GM18951 (cell line): ENCODE data around the gene SLC1A3.

Experiments used
- POLR2A ChIP-seq: IDR thresholded peaks from 4 replicates; pipeline ENCODE4 v1.6.1; 2011; ENCODE audit warnings: mild to moderate bottlenecking; ENCODE audit not compliant: insufficient read length, insufficient read depth; ENCODE audit errors: extremely low read depth
- in situ Hi-C: fragments of 300-500 bp; cut with MboI; formaldehyde crosslinking; loops from one replicate; pipeline ENCODE4 v1.12.0; 2022; ENCODE audit warnings: low sequenced_read_pairs, mixed read lengths, inconsistent platforms; ENCODE audit not compliant: unreplicated experiment

SLC1A3 gene

DNA sequence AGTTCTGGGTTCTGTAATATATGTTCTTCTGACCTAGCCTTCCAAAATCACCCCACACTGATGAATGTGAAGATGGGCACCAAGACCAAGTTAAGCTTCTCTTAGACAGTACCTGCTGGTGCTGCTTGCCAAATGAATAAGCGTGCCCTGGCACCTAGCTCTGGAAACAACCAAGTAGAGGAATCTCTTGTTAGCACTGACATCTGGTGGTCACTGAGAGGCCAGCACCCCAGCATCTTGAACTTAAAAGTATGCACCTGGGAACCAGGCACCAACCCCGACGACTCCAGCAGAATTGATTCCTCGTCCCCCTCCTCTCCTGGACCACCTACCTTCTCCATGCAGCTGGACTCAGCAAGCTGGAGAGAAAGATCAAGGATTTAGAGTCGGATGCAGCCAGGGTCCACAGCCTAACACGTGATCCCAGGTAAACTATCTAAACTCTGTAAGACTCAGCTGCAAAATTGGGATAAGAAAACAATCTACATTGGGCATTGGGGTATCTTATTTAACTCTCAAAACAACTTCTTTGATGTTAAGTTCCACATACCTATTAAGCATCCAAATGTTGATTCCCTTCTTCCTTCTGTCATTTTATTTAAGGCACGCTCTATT, 89.8 kb downstream of the SLC1A3 start:
- in situ Hi-C loops = no loop called here

DNA sequence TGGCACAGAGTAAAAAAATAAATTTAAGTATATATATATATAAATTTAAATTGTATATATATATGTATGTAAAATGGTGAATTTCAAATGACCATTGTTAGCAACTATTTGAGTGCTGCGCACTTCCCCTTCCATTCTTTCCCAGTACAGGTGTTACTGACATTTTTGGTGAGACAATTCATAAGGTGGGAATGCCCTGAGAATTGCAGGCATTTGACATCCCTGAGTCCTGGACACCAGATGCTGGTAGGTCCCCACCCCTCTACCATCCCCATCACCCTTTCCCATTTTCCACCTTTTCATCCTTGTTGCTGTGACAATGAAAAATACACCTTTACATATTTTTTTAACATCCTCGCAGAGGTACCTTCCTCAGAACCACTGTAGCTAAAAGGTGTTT, 91.6 kb downstream of the SLC1A3 start:
- no peak for TF ChIP-seq POLR2A
- in situ Hi-C loops = no loop called here

More for the DNA sequence above, 89.8 kb downstream of the SLC1A3 start:
- TF ChIP-seq POLR2A = no peak

DNA sequence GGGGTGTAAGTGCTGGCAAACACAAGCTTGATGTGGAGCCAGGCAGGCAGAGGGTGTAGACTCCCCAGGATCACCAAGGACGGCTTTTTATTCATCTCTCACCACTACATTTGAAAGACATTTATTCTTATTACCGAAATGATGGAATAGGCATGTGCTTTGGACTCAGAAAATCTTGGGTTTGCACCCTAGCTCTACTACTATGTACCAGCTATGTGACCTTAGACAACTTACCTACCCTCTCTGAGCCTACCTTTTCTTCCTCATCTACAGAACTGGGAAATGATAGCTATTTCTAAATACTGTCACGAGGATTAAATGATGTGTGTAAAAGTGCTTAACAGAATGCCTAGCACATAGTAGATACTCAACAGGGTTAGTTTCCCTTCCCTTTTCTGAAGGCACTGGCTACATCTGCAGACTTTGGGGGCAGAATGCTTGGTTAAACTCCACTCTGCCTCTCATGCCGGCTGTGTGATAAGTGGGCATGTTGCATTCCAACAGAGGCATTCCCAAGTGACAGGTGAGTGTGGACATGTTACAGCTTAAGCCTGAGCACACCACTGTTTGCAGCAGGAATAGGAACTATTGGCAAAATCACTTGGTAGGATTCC, 94.8 kb downstream of the SLC1A3 start:
- TF ChIP-seq POLR2A = no peak
- in situ Hi-C loops = no loop called here

DNA sequence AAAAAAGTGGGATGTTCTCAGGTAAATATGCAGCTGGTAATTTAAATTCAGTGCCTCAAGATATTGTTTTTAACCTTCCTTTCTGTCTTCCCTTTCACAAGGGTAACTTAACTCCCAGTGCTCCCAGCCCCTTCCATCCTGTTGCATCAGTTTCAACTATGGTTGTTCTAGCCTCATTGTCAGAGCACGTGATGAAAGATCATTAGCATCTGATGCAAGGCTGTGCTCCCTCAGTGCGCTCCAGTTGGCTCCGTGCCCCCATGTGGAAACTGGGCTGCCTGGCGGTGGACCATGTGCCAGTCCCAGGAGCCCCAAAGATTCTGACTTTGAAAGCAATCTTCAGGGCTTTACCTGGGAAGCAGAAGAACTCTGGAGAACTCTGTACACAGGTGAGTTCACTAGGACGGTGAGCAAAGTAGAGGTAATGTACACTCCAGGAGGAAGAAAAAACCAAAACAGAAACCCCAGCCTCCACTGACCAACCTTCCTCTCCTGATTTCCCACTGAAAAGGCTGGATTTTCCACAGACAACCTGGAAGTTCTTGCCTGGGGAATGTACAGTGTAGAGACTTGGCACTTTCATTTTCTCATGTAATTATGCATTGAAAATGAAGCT, 96.9 kb downstream of the SLC1A3 start:
- no peak for TF ChIP-seq POLR2A
- in situ Hi-C loops = no loop called here

DNA sequence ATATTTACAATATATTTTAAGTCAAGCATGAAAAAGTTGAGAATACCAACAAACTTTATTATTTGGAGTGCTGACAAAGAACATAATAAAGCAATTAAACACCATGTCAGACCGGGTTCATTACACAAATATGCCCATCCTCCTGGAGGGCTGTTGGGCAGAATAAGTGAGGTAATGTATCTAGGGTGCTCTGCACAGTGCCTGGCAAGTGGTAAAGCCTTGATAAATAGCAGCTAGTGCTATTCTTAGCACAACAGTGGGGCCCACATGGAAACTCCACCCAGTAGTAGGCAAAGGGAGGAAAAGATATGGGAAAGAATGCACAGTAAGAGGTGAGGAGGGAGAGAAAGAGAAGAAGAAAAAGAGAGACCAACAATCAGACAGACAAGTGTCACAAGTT, 97.7 kb downstream of the SLC1A3 start:
- in situ Hi-C loops = no loop called here
- TF ChIP-seq POLR2A = no peak

DNA sequence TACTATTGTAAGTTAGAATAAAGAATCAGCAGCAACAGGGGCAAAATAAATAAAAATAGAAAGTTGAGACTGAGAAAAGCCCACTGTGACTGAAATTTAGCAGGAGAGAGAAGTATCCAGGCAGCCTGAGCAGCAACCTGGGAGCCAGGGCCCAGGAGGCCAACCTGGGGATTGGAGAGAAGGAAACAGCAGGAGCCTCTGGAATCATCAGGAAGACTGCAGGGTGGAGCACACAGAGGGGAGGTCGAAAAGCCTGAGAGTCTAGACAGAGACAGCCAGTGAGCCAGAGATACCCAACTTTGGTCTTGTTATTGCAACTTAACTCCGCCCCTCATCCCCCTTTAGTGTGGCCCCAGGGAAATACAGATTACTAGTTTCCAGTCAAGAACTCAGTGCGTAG, 98.6 kb downstream of the SLC1A3 start:
- in situ Hi-C loops = no loop called here
- TF ChIP-seq POLR2A = no peak

DNA sequence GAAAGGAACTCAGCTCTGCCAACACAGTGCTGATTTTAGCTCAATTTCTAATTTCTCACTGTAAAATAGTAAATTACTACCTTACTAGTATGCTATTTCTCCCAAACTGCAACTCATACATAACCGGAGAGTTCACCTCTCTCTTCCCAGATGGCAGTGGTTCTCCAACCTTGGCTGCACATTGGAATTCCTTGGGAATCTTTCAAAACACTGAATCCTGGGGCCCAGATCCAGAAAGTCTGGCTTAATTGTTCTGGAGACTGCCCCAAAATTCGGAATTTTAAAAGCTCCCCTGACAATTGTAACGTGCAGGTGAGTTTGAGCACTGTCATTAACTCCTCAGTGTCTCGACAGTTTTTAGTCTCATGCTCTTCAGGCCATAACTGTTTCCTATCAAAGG, 100.3 kb downstream of the SLC1A3 start:
- in situ Hi-C loops = no loop called here
- no peak for TF ChIP-seq POLR2A

DNA sequence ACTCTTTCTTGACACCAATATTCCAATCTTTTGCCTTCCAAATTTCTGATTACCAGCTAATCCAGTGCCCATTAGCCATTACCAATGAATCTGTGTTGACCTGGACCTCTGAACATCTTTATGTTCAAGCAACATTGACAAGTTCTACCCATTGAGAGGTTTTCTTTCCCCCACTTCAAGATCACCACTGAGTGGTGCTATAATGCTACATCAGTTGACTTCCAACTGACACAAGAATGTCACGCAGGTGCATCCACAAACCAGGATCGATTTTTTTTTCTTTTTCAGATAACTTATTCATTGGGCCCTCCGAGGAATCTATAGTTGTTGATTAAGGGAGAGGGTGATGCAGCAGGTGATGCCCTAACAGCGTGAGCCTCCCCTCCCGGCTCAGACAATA, 102.6 kb downstream of the SLC1A3 start:
- no peak for TF ChIP-seq POLR2A
- in situ Hi-C loops = no loop called here

DNA sequence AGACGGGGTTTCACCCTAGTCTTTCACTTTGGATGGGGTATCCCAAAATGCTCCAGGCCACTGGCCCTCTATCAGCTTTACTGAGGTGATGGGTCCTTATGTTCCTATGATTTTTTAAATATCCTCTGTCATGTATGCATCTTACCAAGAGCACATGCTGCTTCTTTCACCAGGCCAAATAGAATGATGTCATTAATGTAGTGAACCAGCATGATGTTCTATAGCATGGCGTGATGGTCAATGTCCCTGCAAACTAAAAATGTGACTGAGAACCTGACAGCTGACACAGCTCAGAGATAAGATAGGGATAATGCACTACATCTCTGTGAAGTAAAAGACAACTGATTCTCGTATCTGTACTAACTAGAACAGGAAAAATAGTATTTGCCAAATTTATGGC, 103.6 kb downstream of the SLC1A3 start:
- in situ Hi-C loops = no loop called here
- TF ChIP-seq POLR2A = no peak

DNA sequence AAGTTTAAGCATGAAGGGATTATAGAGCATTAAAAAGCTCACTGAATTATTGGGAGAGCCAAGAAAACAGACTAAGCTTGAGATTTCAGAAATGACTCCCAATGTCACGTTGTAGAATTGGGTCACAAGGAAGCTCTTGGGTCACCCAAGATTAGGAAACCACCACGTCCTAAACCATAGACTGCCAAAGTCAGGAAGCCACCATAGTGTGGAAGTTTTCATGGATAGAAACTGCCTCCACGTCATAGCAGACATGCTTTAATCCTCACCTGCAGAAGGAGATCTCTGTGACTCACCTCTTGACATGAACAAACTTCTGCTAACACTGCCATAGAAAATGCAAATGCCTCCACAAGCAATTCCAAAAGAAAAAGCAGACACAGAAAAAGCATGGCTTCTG, 106.3 kb downstream of the SLC1A3 start:
- no peak for TF ChIP-seq POLR2A

DNA sequence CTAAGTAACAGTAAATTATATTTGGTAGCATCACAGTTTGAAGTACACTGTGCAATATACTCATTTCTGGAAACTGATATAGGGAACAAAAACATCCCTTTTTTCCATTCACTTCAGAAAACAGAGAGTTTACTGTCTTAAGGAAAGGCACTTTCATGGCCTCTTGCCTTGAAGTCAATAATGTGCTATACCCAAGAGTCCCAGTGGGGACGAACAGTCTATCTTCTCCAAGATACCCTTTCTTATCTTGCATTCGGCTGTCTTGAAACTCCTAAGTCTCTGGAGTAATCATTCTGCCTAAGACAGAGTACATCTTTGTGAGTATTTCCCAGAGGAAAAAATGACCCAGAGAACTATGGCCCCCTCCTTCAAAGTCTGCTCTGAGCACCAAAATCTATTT, 107.1 kb downstream of the SLC1A3 start:
- TF ChIP-seq POLR2A = no peak
- in situ Hi-C loops = no loop called here

More for the DNA sequence above, 106.3 kb downstream of the SLC1A3 start:
- in situ Hi-C loops = no loop called here

DNA sequence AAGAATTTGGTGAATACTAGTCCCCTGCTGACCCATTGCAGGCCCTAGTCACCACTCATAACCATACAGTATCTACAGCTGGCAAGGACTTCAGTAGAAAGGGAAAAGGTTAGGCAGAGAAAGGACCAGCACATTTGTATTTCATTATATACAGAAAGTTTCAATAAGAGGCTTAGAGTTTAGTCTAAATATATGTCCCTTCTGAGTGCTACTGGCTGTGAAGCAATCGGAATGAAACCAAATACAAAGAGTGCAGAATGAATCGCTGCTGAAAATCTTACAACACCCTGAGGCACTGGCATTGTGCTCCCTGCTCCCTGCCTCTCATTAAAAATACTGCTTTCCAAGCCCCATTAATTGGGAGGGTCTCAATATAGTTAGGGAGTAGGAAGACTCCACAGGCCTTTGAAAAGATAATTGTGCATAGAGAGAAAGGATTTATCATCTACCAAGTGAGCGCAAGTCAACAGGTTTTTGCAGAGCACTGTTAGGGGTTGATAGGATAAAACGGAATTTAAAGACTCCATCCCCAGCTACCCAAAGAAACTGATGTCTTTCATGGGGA, 110.8 kb downstream of the SLC1A3 start:
- no peak for TF ChIP-seq POLR2A
- in situ Hi-C loops = no loop called here

DNA sequence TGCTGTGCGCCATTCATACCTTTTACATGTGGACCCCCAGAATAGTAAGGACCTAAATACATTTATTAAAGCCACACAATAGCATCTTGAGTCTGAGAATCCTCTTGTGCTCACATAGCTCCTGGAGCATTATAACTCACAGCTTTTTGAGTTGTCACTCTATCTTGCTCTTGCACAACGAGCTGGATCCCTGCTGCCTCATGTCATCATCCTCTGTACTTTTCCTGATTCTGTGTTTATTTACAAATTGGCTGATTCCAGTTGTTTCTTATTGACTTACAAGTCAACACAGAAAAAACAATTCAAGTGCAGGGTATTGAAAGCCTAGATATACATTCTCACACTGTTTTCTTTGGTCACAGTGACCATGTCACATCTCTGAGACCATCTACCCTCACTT, 112.9 kb downstream of the SLC1A3 start:
- in situ Hi-C loops = no loop called here
- TF ChIP-seq POLR2A = no peak

DNA sequence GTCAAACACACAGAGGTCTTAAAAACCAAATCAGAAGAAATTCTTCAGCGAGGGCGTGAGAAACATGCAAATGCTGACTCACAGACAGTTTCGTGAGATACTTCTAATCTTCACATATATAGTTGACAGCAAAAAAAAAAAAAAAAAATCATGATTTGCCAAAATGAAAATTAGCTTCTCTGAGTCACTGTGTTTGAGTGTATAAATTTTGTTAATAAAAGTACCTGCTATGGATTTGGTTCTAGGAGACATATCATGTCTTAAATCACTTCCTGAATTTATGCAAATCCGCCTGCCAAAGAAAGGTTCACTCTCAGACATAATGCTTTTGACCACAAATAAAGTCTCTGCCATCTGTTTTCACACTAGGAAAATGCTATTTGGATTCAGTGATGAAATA, 114.3 kb downstream of the SLC1A3 start:
- TF ChIP-seq POLR2A = no peak
- in situ Hi-C loops = no loop called here

DNA sequence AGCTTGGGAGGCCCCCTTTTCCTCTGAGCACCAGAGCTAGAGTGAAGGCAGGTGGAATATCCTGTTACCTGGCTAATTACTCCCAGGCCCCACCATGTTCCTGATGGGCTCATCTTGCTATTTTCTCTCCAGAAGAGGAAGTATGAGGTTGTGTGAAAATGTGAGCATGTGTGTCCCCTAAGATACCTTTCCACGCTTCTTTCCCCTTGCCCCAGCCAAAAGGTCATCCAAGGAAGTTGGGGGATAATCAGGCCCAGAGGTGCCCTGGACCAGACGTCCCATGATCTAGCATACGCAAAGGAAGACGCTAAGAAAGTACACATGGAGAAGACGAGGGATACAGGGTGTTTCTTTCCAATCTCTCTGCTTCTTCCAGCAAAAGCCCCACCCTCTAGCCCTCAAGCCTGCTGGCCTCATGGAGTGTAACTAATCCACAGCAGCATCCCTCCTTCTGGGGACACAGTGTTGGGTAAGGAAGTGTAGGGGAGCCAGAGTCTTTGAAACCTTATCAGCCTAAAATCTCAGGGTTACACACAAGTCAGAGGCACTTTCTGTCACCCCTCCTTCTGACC, 115.3 kb downstream of the SLC1A3 start:
- no peak for TF ChIP-seq POLR2A
- in situ Hi-C loops = no loop called here
